ENCODE data around the gene ASMTL. TPM values are rescaled to one million over a fixed set of nuclear protein-coding genes. Genes with fewer than 3 reads are reported as not detected.

ASMTL gene
- total RNA-seq, 4 donors from 2014 or later, result 29.7 to 56.1 (median 42.4) TPM

- 79% methylated on average over 8 of the region's 8 CpGs for WGBS, 2 donors
- DNase-seq, result no peak
Observed at GRCh38 chrX:1480082-1480785, 27.5 kb upstream of the ASMTL start.

GRCh38 chrX:1477801-1478458, 25.2 kb upstream of the ASMTL start:
- Histone ChIP-seq H3K27ac (no peak overlapping the region), H3K36me3 (no peaks in the 10 kb centered on the region), H3K4me3 (replicated peaks in 1 of 3) (no peak overlapping the region), H3K4me1 (no peaks in the 10 kb centered on the region), H3K9me3 (no peaks in the 10 kb centered on the region), H3K27me3 (no peaks in the 10 kb centered on the region)
- intact Hi-C loops (cut with DNase I), result no loop called here
- no peak for DNase-seq
- TF ChIP-seq POLR2A (IDR thresholded peaks at IDR 0.05) (no peak), CTCF (IDR thresholded peaks at IDR 0.05) (no peak)
- WGBS, 2 donors, result 63 to 86% methylated on average over 8 of the region's 8 CpGs

More at GRCh38 chrX:1480082-1480785, 27.5 kb upstream of the ASMTL start:
- no peaks in the 10 kb centered on the region for H3K27me3 ChIP-seq
- H3K27ac ChIP-seq, result no peak overlapping the region
- H3K4me1 ChIP-seq, result no peaks in the 10 kb centered on the region
- no peaks in the 10 kb centered on the region for H3K36me3 ChIP-seq
- H3K4me3 ChIP-seq (replicated peaks in 1 of 3), result no peak overlapping the region
- TF ChIP-seq CTCF (IDR thresholded peaks at IDR 0.05) (no peak), POLR2A (IDR thresholded peaks at IDR 0.05) (no peak)
- intact Hi-C loops (cut with DNase I), result no loop called here
- H3K9me3 ChIP-seq, result no peaks in the 10 kb centered on the region

- no peaks in the 10 kb centered on the region for H3K4me1 ChIP-seq
- H3K4me3 ChIP-seq (replicated peaks in 1 of 3), result no peak overlapping the region
Observed at GRCh38 chrX:1477229-1477628, 24.5 kb upstream of the ASMTL start.

GRCh38 chrX:1476682-1477081, 24.0 kb upstream of the ASMTL start:
- no peaks in the 10 kb centered on the region for H3K4me1 ChIP-seq
- H3K27ac ChIP-seq, result no peak overlapping the region
- H3K27me3 ChIP-seq, result no peaks in the 10 kb centered on the region
- no peak overlapping the region for H3K4me3 ChIP-seq (replicated peaks in 1 of 3)
- WGBS, 2 donors, result 89% methylated on average over 5 of the region's 5 CpGs
- intact Hi-C loops (cut with DNase I), result no loop called here
- no peaks in the 10 kb centered on the region for H3K36me3 ChIP-seq
- TF ChIP-seq CTCF (IDR thresholded peaks at IDR 0.05) (no peak), POLR2A (IDR thresholded peaks at IDR 0.05) (no peak)
- no peak for DNase-seq
- no peaks in the 10 kb centered on the region for H3K9me3 ChIP-seq

More at GRCh38 chrX:1477229-1477628, 24.5 kb upstream of the ASMTL start:
- WGBS, 2 donors, result 52 to 66% methylated on average over 3 of the region's 3 CpGs
- no peak overlapping the region for H3K27ac ChIP-seq
- H3K9me3 ChIP-seq, result no peaks in the 10 kb centered on the region
- no peaks in the 10 kb centered on the region for H3K36me3 ChIP-seq
- no peaks in the 10 kb centered on the region for H3K27me3 ChIP-seq
- intact Hi-C loops (cut with DNase I), result no loop called here
- DNase-seq, result no peak
- no peak for TF ChIP-seq POLR2A (IDR thresholded peaks at IDR 0.05)
- TF ChIP-seq CTCF (IDR thresholded peaks at IDR 0.05), result no peak

- Histone ChIP-seq H3K36me3 (no peaks in the 10 kb centered on the region), H3K4me3 (replicated peaks in 1 of 3) (no peak overlapping the region), H3K27ac (no peak overlapping the region), H3K9me3 (no peaks in the 10 kb centered on the region), H3K4me1 (no peaks in the 10 kb centered on the region), H3K27me3 (no peaks in the 10 kb centered on the region)
- WGBS, 2 donors, result 85 to 100% methylated on average over 1 of the region's 1 CpG
- intact Hi-C loops (cut with DNase I), result no loop called here
- TF ChIP-seq CTCF (IDR thresholded peaks at IDR 0.05) (no peak), POLR2A (IDR thresholded peaks at IDR 0.05) (no peak)
- no peak for DNase-seq
Observed at GRCh38 chrX:1475881-1476280, 23.2 kb upstream of the ASMTL start.
